Skeletal muscle tissue (tissue), 5 donors: Measurements from ENCODE around the gene TSPEAR. TPM values are rescaled to one million over a fixed set of nuclear protein-coding genes. Genes with fewer than 3 reads are reported as not detected.

Source experiments
- H3K27ac ChIP-seq: one replicate; pipeline ENCODE4 v1.7.0; 2013; ENCODE audit warnings: mild to moderate bottlenecking, low read depth, low read length, inconsistent platforms
- H3K27me3 ChIP-seq, 3 donors: one replicate each; pipeline ENCODE4 v1.7.0; 2013; ENCODE audit warnings: low read length in 3 of 3; ENCODE audit not compliant: control insufficient read depth in 3 of 3, insufficient read depth in 3 of 3
- H3K36me3 ChIP-seq, 3 donors: one replicate each; pipeline ENCODE4 v1.7.0; 2013; ENCODE audit warnings: low read length in 3 of 3; ENCODE audit not compliant: control insufficient read depth in 3 of 3, insufficient read depth in 3 of 3
- H3K4me1 ChIP-seq, 3 donors: one replicate each; pipeline ENCODE4 v1.7.0; 2013; ENCODE audit warnings: low read length in 3 of 3, mild to moderate bottlenecking in 3 of 3; ENCODE audit not compliant: control insufficient read depth in 3 of 3, insufficient read depth in 3 of 3
- H3K4me3 ChIP-seq, 3 donors: one replicate each; pipeline ENCODE4 v1.7.0; 2013; ENCODE audit warnings: low read length in 3 of 3
- H3K9ac ChIP-seq, 3 donors: one replicate each; pipeline ENCODE4 v1.7.0; 2013; ENCODE audit warnings: low read length in 3 of 3, mild to moderate bottlenecking in 3 of 3, moderate library complexity in 2 of 3, low read depth in 1 of 3
- H3K9me3 ChIP-seq, 3 donors: one replicate each; pipeline ENCODE4 v1.7.0; 2013; ENCODE audit warnings: low read length in 3 of 3; ENCODE audit not compliant: control insufficient read depth in 3 of 3
- small RNA-seq: library from RNA; depleted of rRNA; stranded (forward); fragments of <200 nt; gene quantifications from one replicate; pipeline ENCODE3, GENCODE V24; 2014
- total RNA-seq: library from RNA; depleted of rRNA; stranded (reverse); fragments of >200 nt; gene quantifications from one replicate; pipeline ENCODE4 v1.2.3, GENCODE V29; 2014
- donor health status: Osteomylitis.

The TSPEAR gene
- total RNA-seq, 1 donor from 2014 or later, result not detected

GRCh38 chr21:44450402-44450801 lies 261.0 kb downstream of the TSPEAR start:
- Histone ChIP-seq H3K9ac (no peak overlapping the region), H3K4me1 (no peaks in the 10 kb centered on the region), H3K36me3 (no peaks in the 10 kb centered on the region), H3K4me3 (no peak overlapping the region), H3K27me3 (peaks cover 22 to 32% (median 29%) of the 10 kb centered on the region in 3 donors), H3K27ac (no peak overlapping the region), H3K9me3 (peaks cover 0 to 2% (median 0%) of the 10 kb centered on the region in 3 donors)

- Histone ChIP-seq H3K36me3 (no peaks in the 10 kb centered on the region), H3K9me3 (peaks cover 0 to under 1% (median 0%) of the 10 kb centered on the region in 3 donors), H3K9ac (no peak overlapping the region), H3K27me3 (peaks cover 22 to 32% (median 28%) of the 10 kb centered on the region in 3 donors), H3K4me3 (no peak overlapping the region), H3K4me1 (no peaks in the 10 kb centered on the region), H3K27ac (no peak overlapping the region)
These were observed 261.7 kb downstream of the TSPEAR start for GRCh38 chr21:44449473-44450363.

GRCh38 chr21:44448651-44449131 lies 262.7 kb downstream of the TSPEAR start:
- H3K9me3 ChIP-seq, result no peaks in the 10 kb centered on the region
- H3K4me3 ChIP-seq, result no peak overlapping the region
- H3K27me3 ChIP-seq, result peaks cover 22 to 38% (median 25%) of the 10 kb centered on the region in 3 donors
- no peaks in the 10 kb centered on the region for H3K36me3 ChIP-seq
- H3K27ac ChIP-seq, result no peak overlapping the region
- H3K9ac ChIP-seq, result no peak overlapping the region
- H3K4me1 ChIP-seq, result no peaks in the 10 kb centered on the region

Small RNAs within 50 kb of the gene (small RNA-seq; reads per million reads assigned to genes)
- gene KRTAP12-6P, result not detected

Other genes with a start within 250 kb of the TSPEAR start
- gene KRTAP10-1, start 171.4 kb downstream of the TSPEAR start, total RNA-seq, result not detected
- not detected for gene KRTAP10-2, start 160.1 kb downstream of the TSPEAR start, total RNA-seq
- not detected for gene KRTAP10-3, start 152.8 kb downstream of the TSPEAR start, total RNA-seq
- not detected for gene KRTAP10-4, start 137.8 kb downstream of the TSPEAR start, total RNA-seq
- not detected for gene KRTAP10-5, start 131.0 kb downstream of the TSPEAR start, total RNA-seq
- not detected for gene KRTAP10-6, start 119.1 kb downstream of the TSPEAR start, total RNA-seq
- not detected for gene KRTAP10-7, start 111.0 kb downstream of the TSPEAR start, total RNA-seq
- not detected for gene KRTAP10-8, start 99.5 kb downstream of the TSPEAR start, total RNA-seq
- not detected for gene KRTAP10-9, start 84.5 kb downstream of the TSPEAR start, total RNA-seq
- not detected for gene KRTAP10-10, start 74.2 kb downstream of the TSPEAR start, total RNA-seq
- gene KRTAP10-11, start 65.2 kb downstream of the TSPEAR start, total RNA-seq, result not detected
- gene KRTAP12-4, start 56.9 kb downstream of the TSPEAR start, total RNA-seq, result not detected
- not detected for gene KRTAP12-3, start 53.6 kb downstream of the TSPEAR start, total RNA-seq
- gene KRTAP12-2, start 44.6 kb downstream of the TSPEAR start, total RNA-seq, result not detected
- gene KRTAP12-1, start 29.4 kb downstream of the TSPEAR start, total RNA-seq, result not detected
- gene KRTAP10-12, start 14.4 kb downstream of the TSPEAR start, total RNA-seq, result not detected
- 60.5 TPM for gene UBE2G2, start 90.2 kb upstream of the TSPEAR start, total RNA-seq
- gene SUMO3, start 106.5 kb upstream of the TSPEAR start, total RNA-seq, result 28.7 TPM
- 98.1 TPM for gene PTTG1IP, start 162.1 kb upstream of the TSPEAR start, total RNA-seq
- gene ITGB2, start 209.3 kb upstream of the TSPEAR start, total RNA-seq, result 19.8 TPM
- gene SLX9, start 228.5 kb upstream of the TSPEAR start, total RNA-seq, result 10.4 TPM